8988T (cell line): Measurements from ENCODE around the gene KCTD20.
"Not testable (repeated sequence)": the region's sequence is repeated elsewhere in the genome, so short reads cannot be mapped to it uniquely, and the experiment has no call there.

Source experiments
- DNase-seq: peaks from one replicate; pipeline ENCODE4 v3.0.0; 2011

Gene KCTD20

DNA sequence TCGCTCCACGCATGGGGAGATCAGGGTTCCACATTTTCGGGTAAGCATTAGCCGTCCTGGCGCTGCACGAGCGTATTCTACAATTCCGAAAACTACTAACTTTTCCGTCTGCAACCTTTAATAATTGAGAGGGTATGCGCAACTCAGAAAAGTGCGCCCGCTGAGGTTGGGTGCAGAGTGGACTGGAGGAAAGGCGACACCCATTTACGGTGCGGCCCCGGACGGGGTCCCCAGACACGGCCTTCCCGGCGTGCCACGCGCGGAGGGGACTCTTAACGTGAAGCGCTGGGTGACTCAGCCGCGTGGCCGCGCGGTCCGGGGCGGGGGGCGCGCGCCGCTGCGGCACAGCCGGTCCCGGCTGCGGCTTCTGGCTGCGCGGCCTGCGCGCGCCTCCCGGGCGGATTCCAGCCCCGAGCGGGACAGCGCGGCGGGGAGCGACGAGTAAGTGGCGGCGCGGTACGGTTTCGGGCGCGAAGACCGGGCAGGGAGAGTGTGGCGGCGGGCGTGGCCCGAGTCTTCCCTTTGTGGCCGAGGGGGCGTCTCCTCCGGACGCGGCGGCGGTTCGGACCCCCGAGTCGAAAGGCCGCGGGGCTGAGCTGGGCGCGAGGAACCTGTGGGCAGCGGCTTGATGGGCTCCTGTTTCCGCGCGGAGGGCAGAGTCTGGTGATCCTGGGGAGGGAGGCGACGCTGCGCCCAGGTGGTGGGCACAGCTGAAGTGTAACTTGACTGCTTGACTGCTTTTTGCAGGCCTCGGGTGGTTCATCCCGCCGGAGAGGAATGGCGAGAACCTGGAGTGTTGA, at the start of gene KCTD20, which contains the start of gene PXT1:
Gene KCTD20, plus strand, starts transcription at position 330 of the 800 bp plus-strand sequence. CDS start 27,098 bp downstream, outside the sequence.
Gene PXT1, minus strand, starts transcription at position 184 of the 800 bp plus-strand sequence. CDS start 16,772 bp downstream, outside the sequence.
- peak; percentile 69 for DNase-seq

- no peak for DNase-seq
These were observed 42.8 kb upstream of the KCTD20 start for GRCh38 chr6:36399970-36400369.

- DNase-seq: no peak
These were observed 40.3 kb upstream of the KCTD20 start for GRCh38 chr6:36402481-36402880.

GRCh38 chr6:36404164-36404563, 38.6 kb upstream of the KCTD20 start:
- no peak for DNase-seq

DNA sequence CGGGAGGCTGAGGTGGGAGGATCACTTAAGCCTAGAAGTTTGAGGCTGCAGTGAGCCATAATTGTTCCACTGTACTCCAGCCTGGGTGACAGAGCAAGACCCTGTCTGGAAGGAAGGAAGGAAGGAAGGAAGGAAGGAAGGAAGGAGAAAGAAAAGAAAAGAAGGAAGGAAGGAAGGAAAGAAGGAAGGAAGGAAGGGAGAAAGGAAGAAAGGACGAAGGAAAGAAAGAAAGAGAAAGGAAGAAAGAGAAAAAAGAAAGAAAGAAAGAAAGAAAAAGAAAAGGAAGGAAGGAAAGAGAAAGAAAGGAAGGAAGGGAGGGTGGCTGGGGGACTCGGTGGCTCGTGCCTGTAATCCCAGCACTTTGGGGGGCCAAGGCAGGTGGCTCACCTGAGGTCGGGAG, 33.1 kb upstream of the KCTD20 start:
- not testable (repeated sequence) for DNase-seq

DNA sequence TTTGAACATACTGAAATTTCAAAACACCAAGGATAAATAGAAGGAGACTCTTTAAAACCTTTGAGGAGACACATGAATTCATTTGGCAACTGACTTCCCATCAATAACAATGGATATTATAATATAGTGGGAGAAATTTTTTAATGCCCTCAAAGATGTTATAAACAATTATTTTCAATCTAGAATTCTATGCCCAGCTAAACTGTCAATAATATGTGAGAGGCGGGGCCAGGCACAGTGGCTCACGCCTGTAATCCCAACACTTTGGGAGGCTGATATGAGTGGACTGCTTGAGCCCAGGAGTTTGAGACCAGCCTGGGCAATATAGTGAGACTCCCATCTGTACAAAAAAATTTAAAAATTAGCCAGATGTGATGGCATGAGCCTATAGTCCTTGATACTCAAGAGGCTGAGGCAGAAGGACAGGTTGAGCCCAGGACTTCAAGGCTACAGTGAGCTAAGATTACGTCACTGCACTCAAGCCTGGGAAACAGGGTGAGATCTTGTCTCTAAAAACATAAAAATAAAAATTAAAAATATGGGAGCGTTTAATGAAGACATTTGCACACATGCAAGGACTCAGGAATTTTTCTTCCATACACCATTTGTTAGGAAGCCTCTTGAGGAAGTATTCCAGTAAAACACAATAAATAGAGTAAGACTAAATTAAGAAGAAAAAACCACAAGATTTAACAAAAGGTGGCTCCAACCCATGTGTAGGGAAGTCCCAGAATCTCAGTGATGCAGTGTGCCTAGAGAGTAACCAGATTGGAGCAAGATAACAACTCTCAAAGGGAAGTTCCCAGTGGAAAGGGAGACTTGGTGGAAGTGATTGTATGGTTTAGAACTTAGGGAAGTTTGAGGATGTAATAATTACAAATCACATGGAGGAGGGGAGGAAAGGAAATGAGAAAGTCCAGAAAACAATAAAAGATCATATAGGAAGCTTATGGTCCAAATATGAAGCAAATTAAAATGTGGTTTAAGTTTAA, 29.0 kb upstream of the KCTD20 start:
- no peak for DNase-seq

DNA sequence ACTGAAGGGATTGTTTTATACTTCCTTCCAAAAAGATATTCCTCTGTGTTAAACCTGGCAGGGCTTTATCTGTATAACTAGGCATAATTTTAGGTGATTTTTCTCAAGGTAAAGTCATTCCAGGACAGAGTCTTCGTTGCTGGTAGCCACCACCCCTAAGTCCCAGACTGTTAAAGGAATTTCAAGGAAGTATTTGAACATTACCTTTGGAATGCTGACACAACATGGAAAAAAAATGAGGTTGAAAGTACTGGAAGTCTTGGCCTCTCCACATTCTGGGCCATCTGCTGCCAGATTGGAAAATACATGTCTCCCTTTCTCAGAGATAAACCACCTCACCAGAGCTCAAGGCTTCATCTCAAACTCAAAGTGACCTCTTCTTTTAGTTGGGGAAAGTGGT, 28.3 kb upstream of the KCTD20 start:
- DNase-seq: no peak

DNA sequence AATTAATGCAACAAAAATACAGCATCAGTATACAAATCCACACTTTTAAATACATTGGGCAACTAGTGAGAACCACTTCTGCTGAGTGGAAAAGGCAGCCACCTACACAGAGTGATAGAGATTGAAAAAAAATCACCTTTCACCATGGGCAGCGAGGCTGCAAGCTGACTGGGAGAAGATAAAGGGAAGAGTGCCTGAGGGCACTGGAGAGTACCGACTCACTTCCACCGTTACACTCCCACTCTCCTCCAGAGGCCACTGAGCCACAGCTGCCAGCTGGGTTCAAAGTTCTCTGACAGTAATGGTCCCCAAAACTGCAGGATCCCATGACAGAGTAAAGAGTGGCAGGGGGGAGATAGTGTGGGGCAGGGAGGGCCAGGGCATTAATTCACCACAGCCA, 24.2 kb upstream of the KCTD20 start:
- DNase-seq: no peak

DNA sequence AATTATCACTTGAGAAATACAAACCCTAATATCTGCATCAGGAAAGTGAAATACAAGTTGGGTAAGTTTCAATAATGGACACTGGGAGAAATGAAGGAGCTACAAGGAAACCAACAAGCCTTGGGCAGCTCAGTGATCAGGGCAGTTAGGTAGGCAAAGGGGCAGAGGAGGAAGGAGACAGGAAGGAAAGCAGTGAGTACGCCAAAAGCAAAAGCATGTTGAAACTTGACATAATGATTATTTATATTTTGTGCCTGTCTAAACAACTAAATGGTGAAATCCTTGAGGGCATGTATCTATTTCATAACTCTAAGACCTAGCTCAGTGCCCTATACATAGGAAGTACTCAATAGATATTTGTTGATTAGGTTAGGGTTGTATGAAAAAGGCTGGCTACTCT, 23.5 kb upstream of the KCTD20 start:
- no peak for DNase-seq

- DNase-seq: no peak
These were observed 20.1 kb upstream of the KCTD20 start for GRCh38 chr6:36422714-36423100.

- DNase-seq: peak; percentile 73
These were observed 19.5 kb upstream of the KCTD20 start for GRCh38 chr6:36423101-36423824.

DNA sequence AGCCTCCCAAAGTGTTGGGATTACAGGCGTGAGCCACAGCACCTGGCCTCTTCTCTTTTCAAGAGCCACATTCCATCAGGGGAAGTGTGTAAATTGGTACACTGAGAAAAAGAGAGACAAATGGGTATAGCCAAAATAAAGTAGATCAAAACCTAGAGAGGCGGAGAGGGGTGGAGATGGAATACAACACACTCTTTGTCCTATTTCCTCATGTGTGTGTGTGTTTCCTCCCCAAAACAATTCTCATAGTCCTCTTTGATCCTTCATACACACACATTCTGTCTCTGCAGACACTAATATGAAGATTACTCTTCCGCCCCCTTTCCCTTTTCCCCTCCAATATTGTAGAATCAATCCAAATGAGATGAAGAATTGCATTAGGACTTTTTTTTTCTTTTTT, 16.2 kb upstream of the KCTD20 start:
- DNase-seq: no peak

DNA sequence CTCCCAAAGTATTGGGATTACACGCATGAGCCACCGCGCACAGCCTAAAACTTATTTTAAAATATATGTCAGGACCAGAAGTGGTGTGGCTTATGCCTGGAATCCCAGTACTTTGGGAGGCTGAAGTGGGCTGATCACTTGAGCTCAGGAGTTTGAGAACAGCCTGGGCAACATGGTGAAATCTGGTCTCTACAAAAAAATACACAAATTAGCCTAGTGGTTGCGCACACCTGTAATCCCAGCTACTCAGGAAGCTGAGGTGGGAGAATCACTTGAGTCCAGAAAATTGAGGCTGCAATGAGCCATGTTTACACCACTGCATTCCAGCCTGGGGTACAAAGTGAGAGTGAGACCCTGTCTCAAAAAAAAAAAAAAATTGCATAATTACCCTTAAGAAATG, 13.9 kb upstream of the KCTD20 start:
- DNase-seq: no peak

- no peak for DNase-seq
These were observed 12.4 kb upstream of the KCTD20 start for GRCh38 chr6:36430351-36430750.

- DNase-seq: no peak
These were observed 11.6 kb upstream of the KCTD20 start for GRCh38 chr6:36431197-36431596.

- DNase-seq: no peak
These were observed 10.6 kb upstream of the KCTD20 start for GRCh38 chr6:36432151-36432671.

- no peak for DNase-seq
These were observed 6.3 kb upstream of the KCTD20 start for GRCh38 chr6:36436466-36436865.

- peak; percentile 87 for DNase-seq
These were observed 1.4 kb upstream of the KCTD20 start for GRCh38 chr6:36441307-36441894.

GRCh38 chr6:36442103-36442670, 613 bp upstream of the KCTD20 start:
- no peak for DNase-seq

DNA sequence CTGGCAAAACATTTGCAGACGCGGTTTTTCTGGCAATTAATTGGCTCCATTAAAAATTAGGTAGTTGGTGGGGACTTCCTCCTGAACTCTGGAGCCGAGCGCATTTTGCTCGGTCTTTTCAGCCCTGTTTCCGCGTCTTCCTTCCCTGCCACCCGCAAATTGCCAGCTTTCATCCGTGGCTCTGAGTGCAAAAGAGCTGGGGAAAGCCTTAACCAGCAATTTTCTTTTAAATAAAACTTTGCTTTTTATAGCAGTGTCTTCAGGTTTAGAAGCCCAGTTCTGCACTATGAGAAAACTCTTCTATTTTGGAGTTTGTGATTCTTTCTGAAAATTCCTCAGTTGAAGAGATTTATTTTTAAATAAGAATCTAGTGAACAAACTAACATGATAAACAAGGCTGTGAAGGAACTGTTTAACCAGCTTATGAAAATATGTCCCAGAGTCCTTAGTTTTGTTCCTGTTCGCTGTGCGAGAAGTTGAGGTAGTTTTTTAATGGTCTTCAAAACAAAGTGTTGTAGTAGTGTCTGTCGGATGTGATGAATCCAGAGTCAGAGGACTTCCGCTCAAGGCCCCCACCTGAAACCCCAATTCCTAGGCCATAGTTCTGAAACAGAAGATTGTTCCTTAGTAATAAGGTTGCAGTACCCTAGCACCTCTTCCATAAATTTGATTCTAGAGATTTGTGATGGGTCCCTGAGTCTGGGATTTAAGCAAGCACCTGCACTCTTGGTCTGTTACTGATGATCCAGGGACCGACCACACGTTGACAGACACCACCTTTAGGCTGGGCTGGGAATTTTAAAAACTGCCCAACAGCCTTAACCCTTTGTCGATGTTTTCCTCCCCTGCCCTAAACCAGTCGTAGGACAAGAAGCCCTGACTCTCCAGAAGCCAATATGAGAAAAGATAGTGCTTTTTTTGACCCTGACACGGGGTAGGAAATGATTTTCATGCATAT, 950 bp downstream of the KCTD20 start:
- peak; percentile 52 for DNase-seq

GRCh38 chr6:36444470-36444869, 1.7 kb downstream of the KCTD20 start:
- no peak for DNase-seq
